ENCODE measurements around the gene RAD18. TPM values are rescaled to one million over a fixed set of nuclear protein-coding genes. Genes with fewer than 3 reads are reported as not detected.

The RAD18 gene
- total RNA-seq, 1 donor, result 28.1 TPM

DNA sequence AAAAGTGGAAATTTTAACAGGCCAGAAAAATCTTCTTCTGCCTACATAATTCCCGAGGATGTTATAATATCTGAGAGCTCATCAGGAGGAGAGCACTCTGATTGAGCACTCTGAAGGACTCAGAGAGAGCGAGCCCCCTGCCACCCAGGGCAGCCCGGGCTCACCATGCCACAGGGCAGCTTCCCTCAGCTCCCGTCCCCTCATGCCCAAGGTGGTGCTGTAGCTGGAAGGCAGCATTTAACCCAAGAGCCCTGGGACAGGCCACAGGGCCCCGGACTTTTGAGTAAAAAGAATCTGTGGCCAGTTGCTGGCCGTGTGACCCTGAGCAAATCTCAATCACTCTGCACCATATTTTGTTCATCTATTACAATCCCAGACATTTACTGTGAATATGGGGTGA is 23.5 kb upstream of the RAD18 start:
- no peak overlapping the region for H3K4me3 ChIP-seq (ENCODE audit: low read depth, low read length)
- TF ChIP-seq, protein P1, sequence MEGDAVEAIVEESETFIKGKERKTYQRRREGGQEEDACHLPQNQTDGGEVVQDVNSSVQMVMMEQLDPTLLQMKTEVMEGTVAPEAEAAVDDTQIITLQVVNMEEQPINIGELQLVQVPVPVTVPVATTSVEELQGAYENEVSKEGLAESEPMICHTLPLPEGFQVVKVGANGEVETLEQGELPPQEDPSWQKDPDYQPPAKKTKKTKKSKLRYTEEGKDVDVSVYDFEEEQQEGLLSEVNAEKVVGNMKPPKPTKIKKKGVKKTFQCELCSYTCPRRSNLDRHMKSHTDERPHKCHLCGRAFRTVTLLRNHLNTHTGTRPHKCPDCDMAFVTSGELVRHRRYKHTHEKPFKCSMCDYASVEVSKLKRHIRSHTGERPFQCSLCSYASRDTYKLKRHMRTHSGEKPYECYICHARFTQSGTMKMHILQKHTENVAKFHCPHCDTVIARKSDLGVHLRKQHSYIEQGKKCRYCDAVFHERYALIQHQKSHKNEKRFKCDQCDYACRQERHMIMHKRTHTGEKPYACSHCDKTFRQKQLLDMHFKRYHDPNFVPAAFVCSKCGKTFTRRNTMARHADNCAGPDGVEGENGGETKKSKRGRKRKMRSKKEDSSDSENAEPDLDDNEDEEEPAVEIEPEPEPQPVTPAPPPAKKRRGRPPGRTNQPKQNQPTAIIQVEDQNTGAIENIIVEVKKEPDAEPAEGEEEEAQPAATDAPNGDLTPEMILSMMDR (IDR thresholded peaks at IDR 0.05; ENCODE audit: insufficient read depth, low read length), result no peak
- no peak for DNase-seq (ENCODE audit: low read depth)

DNA sequence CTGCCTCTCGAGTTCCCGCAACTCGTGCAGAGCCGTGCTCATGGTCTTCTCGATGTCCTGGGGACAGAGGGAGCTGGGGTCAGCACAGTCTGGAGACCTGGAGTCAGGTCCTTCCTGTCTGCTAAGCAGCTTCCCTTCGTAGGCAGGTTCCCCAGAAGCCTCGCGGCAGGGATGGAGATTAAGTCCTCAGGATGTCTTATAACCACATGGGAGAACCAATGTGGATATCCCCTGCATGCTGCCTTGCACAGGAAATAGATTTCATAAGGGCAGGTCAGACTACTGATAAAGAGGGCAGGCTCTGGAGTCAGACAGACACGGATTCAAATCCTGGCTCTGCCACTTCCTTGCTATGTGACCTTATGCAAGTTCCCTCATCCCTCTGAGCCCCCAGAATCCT is 22.6 kb upstream of the RAD18 start:
- H3K4me3 ChIP-seq (ENCODE audit: low read depth, low read length), result no peak overlapping the region
- no peak for DNase-seq (ENCODE audit: low read depth)
- TF ChIP-seq, protein P1 (IDR thresholded peaks at IDR 0.05; ENCODE audit: insufficient read depth, low read length), result no peak

DNA sequence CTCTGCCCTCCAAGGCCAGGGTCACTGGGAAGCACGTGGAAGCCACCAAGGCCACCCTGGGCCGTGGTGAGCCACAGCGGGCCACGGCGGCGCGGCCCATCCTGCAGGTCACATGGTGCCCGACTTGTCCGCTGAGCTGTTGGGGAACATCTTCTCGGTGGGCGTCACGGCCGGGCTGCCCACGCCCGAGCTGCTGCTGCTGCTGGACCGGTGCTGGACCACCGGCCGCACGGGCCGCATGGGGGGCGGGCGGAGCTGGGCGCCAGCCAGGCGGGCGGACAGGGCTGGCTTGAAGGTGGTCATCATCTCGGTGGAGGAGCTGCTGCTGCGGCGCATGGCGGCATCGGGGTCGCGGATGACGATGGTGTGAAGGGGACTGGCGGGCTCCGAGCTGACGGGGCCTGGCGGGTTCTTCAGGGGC is 22.1 kb upstream of the RAD18 start:
- TF ChIP-seq, protein P1 (IDR thresholded peaks at IDR 0.05; ENCODE audit: insufficient read depth, low read length), result no peak
- no peak overlapping the region for H3K4me3 ChIP-seq (ENCODE audit: low read depth, low read length)
- DNase-seq (ENCODE audit: low read depth), result no peak

DNA sequence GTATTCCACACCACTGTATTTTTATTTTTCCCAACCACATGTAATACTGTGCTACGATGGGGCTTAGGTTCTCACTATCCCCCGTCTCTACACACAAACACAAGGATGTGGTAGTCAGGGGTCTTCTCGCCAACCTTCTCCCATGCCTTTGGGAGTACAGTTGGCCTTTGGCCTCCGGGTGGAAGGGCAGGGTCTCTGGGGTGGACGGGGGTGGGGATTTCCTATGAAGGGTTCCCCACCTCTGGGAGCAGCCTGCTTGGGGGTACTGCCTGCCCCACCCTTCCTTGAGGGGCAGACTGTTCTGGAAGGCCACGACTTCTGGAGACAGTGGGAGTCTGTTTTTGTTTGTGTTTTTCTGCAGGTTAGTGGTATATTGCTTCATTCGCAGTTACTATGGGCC is 21.3 kb upstream of the RAD18 start:
- TF ChIP-seq, protein P1 (IDR thresholded peaks at IDR 0.05; ENCODE audit: insufficient read depth, low read length), result no peak
- no peak for DNase-seq (ENCODE audit: low read depth)
- H3K4me3 ChIP-seq (ENCODE audit: low read depth, low read length), result no peak overlapping the region

DNA sequence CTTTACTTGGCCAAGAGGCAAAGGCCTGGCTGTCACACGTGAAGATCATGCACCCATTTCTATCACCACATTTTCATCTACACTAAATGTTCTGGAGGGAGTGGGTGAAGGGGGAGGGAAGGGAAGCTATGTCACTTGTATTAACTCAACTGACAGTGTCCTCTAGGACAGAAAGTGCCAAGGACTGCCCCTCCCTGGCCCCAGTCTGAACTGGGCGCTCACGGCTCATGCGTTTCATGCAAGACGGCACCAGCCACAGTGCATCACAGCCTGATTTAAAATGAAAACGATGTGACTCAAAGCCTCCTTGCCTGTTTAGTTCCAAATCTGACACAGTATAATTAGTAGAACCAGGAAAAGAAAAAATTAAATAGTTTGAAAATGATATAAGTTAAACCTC is 20.8 kb upstream of the RAD18 start:
- H3K4me3 ChIP-seq (ENCODE audit: low read depth, low read length), result no peak overlapping the region
- no peak for DNase-seq (ENCODE audit: low read depth)
- TF ChIP-seq, protein P1 (IDR thresholded peaks at IDR 0.05; ENCODE audit: insufficient read depth, low read length), result no peak

DNA sequence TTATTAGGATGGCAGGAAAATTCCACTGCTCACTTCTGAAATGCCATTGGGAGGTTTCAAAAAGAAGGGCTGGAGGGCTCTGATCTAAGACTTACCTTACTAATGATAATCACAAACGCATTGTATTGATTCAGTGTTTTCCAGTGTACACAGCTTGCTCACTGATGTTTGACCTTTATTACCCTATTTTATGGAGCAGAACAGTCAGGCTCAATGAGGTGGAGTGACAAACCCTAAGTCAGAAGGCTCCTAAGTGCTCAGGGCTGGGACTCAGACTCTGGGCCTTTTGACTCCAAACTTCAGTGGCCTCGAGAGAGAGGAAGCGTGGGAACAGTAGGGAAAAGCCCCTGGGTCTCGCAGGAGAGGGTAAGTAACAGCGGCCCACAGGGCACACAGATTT is 20.3 kb upstream of the RAD18 start:
- no peak overlapping the region for H3K4me3 ChIP-seq (ENCODE audit: low read depth, low read length)
- TF ChIP-seq, protein P1 (IDR thresholded peaks at IDR 0.05; ENCODE audit: insufficient read depth, low read length), result no peak
- DNase-seq (ENCODE audit: low read depth), result no peak

DNA sequence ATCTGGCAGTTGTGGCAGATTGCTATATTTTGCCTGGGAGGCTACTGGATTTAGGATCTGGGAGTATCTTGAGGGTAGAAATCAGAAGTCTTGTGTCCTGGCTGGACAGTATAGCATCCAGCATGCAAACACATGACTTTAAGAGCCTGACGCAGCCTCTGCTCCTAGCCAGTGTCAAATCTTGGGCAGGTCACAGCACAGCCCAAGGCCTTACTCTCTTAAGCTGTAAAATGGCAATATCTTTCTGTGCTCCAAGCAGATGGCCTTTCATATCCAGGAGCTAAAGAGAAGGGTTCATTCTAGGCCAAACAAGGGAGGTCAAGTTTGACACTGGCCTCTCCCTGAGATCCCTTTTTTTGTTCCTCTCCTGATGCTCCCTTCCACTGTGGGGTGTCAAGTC is 19.8 kb upstream of the RAD18 start:
- TF ChIP-seq, protein P1 (IDR thresholded peaks at IDR 0.05; ENCODE audit: insufficient read depth, low read length), result no peak
- DNase-seq (ENCODE audit: low read depth), result no peak
- H3K4me3 ChIP-seq (ENCODE audit: low read depth, low read length), result no peak overlapping the region
